Heart left ventricle (tissue), 16 donors: Measurements from ENCODE around the gene BNC2. TPM values are rescaled to one million over a fixed set of nuclear protein-coding genes. Genes with fewer than 3 reads are reported as not detected.

Experiments
- ATAC-seq, 4 donors: fragments of 200-7000 bp; cut with Tn5 transposase; one replicate each; pipeline ENCODE4 v1.9.1; 2020 to 2022; ENCODE audit warnings: moderate library complexity in 4 of 4, mild to moderate bottlenecking in 3 of 4, moderate number of reproducible peaks in 1 of 4
- DNase-seq, 5 donors: peaks; one replicate each; pipeline ENCODE4 v3.0.0-alpha.2; 2020
- H3K27ac ChIP-seq, 12 donors: fragments of 200-600 bp; sonication (generic) in 4 of 12; one replicate each; pipeline versions ENCODE4 v1.5.0 to v1.8.0; 2016 to 2022; ENCODE audit warnings: mild to moderate bottlenecking in 2 of 12
- H3K27me3 ChIP-seq, 9 donors: fragments of 200-600 bp; sonication (generic) in 2 of 9; one replicate each; pipeline versions ENCODE4 v1.5.1 to v1.8.0; 2016 to 2022; ENCODE audit warnings: mild to moderate bottlenecking in 3 of 9
- H3K36me3 ChIP-seq, 9 donors: fragments of 200-600 bp; sonication (generic) in 2 of 9; one replicate each; pipeline versions ENCODE4 v1.5.0 to v1.8.0; 2018 to 2022; ENCODE audit warnings: mild to moderate bottlenecking in 2 of 9
- H3K4me1 ChIP-seq, 12 donors: fragments of 200-600 bp; sonication (generic) in 4 of 12; one replicate each; pipeline versions ENCODE4 v1.5.0 to v1.8.0; 2016 to 2022; ENCODE audit warnings: mild to moderate bottlenecking in 3 of 12
- H3K4me3 ChIP-seq, 12 donors: fragments of 200-600 bp; sonication (generic) in 4 of 12; one replicate each; pipeline versions ENCODE4 v1.5.0 to v1.8.0; 2017 to 2022; ENCODE audit warnings: mild to moderate bottlenecking in 9 of 12, moderate library complexity in 4 of 12
- H3K9me3 ChIP-seq, 12 donors: fragments of 200-600 bp; sonication (generic) in 4 of 12; one replicate each; pipeline versions ENCODE4 v1.5.0 to v1.8.0; 2016 to 2022; ENCODE audit warnings: mild to moderate bottlenecking in 1 of 12
- POLR2A ChIP-seq, 2 donors: fragments of 450-650 bp; IDR thresholded peaks; one replicate each; pipeline ENCODE4 v1.6.1; 2017; ENCODE audit warnings: antibody characterized with exemption in 2 of 2, mild to moderate bottlenecking in 2 of 2, moderate library complexity in 2 of 2
- WGBS, 4 donors: extraction: QIAGEN DNeasy Blood & Tissue Kit in 2 of 4; methylation state at CpG; one replicate each; pipeline versions ENCODE4 v1.1.5 to v1.1.7; 2013 to 2018; 5-methylcytosine and 5-hydroxymethylcytosine counted together
- intact Hi-C, 10 donors: fragments of 100-400 bp; cut with DNase I; formaldehyde crosslinking; loops; one replicate each; pipeline versions ENCODE4 v1.11.1 to v1.14.2; 2022
- polyA plus RNA-seq, 2 donors: library from polyadenylated mRNA; stranded (reverse); fragments of 200-250 nt; gene quantifications; one replicate each; pipeline ENCODE4 v1.2.3, GENCODE V29; 2013
- total RNA-seq, 9 donors: library from RNA; depleted of rRNA in 2 of 9; stranded (reverse); fragments of >200 nt in 2 of 9; fragmentation: NEBNext Ultra II Directional in 3 of 9; extraction: Animal tissue kit (Norgen Biotek cat#: 25700) in 3 of 9; gene quantifications; one replicate each; pipeline versions ENCODE4 v1.1.0 to v1.2.4, GENCODE V29; 2016 to 2023
- TF ChIP-seq, protein P1 (sequence below), 12 donors: fragments of 200-600 bp; sonication (generic) in 4 of 12; IDR thresholded peaks; one replicate each; pipeline versions ENCODE4 v1.5.0 to v1.8.0; 2018 to 2022; ENCODE audit warnings: antibody characterized with exemption in 12 of 12, mild to moderate bottlenecking in 5 of 12
- donor health status: ischemic (EF 13 %, LVEDD 7.1; RV severe dilation, severe dysfunction).
- donor health status: healthy with polysubstance abuse.
- donor health status: DM: no; HTN: yes; CAD: no.
- donor health status: DM: no; HTN: no; CAD: no.
- donor health status: ischemic (EF 25% LVEDD 6.9; RV normal size, moderate dysfunction).
- donor health status: ischemic (EF 25% LVEDD 5.7; RV mildly dilated, moderate dysfunction).
- donor health status: healthy.
- donor health status: DM: yes; HTN: yes; CAD: no.
- donor health status: ischemic (EF 35%, LVEDD 5.7; RV mildly dilated, moderate dysfunction).
- donor health status: nonischemic (EF 11% LVEDD 7.7; RV severe dilation, severe dysfunction).
- donor health status: DM: yes; HTN: yes; CAD: no.
- donor health status: PGD.
- donor health status: ischemic (EF 29% LVEDD 5.4; RV normal size, mild dysfunction).
- donor health status: nonischemic (EF 23%, LVEDD 6.1; RV moderate dilation, normal function).

Gene BNC2
- total and polyA plus RNA-seq, 11 donors: 0.38 to 27.1 (median 3.8) TPM

DNA sequence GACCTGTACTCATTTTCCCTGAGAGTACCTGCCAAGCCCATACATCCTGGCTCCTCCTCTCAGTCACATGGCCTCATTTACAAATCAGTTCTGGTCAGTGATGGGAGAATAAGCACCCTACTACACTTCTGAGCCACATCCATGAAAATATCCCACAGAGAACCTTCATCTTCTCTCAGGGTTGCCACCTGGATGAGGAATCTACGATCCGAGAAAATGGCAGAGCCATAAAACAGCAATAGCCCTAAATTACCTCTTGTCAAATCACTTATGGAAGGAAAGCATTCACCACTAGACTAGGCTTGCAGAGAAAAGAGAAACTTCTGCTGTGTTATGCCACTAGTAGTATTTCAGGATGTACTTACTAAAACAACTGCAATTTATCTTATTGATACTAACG is 324.8 kb downstream of the BNC2 start:
- Histone ChIP-seq H3K4me3 (no peak overlapping the region), H3K27ac (no peak overlapping the region), H3K27me3 (no peaks in the 10 kb centered on the region), H3K36me3 (peaks cover 0 to 2% (median 0%) of the 10 kb centered on the region in 9 donors), H3K4me1 (peaks cover 0 to 17% (median 2%) of the 10 kb centered on the region in 12 donors), H3K9me3 (no peaks in the 10 kb centered on the region)
- TF ChIP-seq POLR2A (IDR thresholded peaks at IDR 0.05): no peak
- TF ChIP-seq, protein P1, sequence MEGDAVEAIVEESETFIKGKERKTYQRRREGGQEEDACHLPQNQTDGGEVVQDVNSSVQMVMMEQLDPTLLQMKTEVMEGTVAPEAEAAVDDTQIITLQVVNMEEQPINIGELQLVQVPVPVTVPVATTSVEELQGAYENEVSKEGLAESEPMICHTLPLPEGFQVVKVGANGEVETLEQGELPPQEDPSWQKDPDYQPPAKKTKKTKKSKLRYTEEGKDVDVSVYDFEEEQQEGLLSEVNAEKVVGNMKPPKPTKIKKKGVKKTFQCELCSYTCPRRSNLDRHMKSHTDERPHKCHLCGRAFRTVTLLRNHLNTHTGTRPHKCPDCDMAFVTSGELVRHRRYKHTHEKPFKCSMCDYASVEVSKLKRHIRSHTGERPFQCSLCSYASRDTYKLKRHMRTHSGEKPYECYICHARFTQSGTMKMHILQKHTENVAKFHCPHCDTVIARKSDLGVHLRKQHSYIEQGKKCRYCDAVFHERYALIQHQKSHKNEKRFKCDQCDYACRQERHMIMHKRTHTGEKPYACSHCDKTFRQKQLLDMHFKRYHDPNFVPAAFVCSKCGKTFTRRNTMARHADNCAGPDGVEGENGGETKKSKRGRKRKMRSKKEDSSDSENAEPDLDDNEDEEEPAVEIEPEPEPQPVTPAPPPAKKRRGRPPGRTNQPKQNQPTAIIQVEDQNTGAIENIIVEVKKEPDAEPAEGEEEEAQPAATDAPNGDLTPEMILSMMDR (IDR thresholded peaks at IDR 0.05): no peak
- 93 to 99% (median 96%) methylated on average over 3 of the region's 3 CpGs for WGBS, 4 donors
- DNase-seq (no peak), ATAC-seq (no peak)
- intact Hi-C loops: no loop called here

DNA sequence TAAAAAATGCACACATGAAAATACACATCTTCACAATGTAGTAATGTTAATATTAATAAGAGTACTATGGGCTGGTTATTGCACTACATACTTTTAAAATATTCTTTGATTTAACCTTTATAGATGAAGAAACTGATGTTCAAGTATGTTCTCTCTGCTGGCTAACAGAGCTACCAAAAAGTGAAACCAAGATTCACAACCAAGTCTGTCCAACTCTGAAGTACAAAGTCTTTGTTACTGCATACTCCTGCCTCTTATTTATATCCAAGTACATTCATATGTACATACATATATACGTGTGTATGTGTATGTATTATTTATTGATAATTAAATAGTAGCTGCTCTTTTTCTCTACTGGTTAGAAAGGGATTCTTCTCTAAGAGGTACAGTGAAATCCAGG is 325.6 kb downstream of the BNC2 start:
- ATAC-seq (no peak), DNase-seq (no peak)
- H3K27me3 ChIP-seq: no peaks in the 10 kb centered on the region
- intact Hi-C loops: no loop called here
- H3K4me1 ChIP-seq: peaks cover 0 to 17% (median 2%) of the 10 kb centered on the region in 12 donors
- H3K4me3 ChIP-seq: no peak overlapping the region
- TF ChIP-seq, protein P1 (IDR thresholded peaks at IDR 0.05): no peak
- TF ChIP-seq POLR2A (IDR thresholded peaks at IDR 0.05): no peak
- no peak overlapping the region for H3K27ac ChIP-seq
- no peaks in the 10 kb centered on the region for H3K36me3 ChIP-seq
- H3K9me3 ChIP-seq: no peaks in the 10 kb centered on the region
- WGBS, 4 donors: 87 to 94% (median 89%) methylated on average over 1 of the region's 1 CpG

DNA sequence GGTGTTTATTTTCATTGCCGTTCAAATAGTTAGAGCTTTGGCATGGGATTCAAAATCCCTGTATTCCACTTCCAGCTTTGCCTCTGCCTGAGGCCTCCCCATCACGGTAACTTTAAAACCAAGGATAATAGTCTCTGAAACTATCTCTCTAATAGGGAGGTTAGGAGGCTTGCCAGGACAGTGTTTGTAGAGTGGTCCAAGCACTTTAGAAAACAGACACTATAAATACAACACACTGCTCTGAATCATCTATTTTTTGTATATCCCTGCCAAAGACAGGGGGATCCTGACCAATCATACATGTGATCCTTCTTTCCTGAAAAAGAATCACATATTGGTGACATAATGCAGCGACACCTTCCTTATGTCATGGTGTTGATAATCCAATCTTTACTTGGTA is 326.8 kb downstream of the BNC2 start:
- no peak for TF ChIP-seq POLR2A (IDR thresholded peaks at IDR 0.05)
- TF ChIP-seq, protein P1 (IDR thresholded peaks at IDR 0.05): no peak
- no peak for ATAC-seq
- peaks cover 0 to 17% (median 2%) of the 10 kb centered on the region in 12 donors for H3K4me1 ChIP-seq
- H3K4me3 ChIP-seq: no peak overlapping the region
- no peak overlapping the region for H3K27ac ChIP-seq
- DNase-seq: no peak
- intact Hi-C loops: no loop called here
- no peaks in the 10 kb centered on the region for H3K27me3 ChIP-seq
- no peaks in the 10 kb centered on the region for H3K36me3 ChIP-seq
- WGBS, 4 donors: 86 to 93% (median 87%) methylated on average over 3 of the region's 3 CpGs
- no peaks in the 10 kb centered on the region for H3K9me3 ChIP-seq

DNA sequence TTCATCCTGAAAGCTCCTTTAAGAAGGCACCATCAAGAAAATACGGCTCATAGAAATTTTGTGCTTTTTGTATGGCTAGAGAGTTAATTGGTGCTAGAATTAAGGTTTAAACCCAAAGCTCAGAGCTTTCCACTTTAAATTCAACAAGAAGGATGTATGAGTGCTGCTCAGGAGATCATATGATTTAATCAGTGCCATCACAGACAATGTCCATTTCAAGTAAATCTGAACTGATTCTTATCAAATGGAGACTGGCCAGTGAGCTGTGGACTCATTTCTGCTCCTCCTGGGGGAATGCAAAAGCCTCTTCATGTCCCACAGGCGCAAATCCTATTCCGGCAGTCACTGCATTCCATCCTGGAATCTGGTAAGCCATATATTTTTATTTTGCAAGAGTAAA is 327.2 kb downstream of the BNC2 start:
- H3K4me1 ChIP-seq: peaks cover 0 to 17% (median 2%) of the 10 kb centered on the region in 12 donors
- H3K9me3 ChIP-seq: no peaks in the 10 kb centered on the region
- H3K36me3 ChIP-seq: no peaks in the 10 kb centered on the region
- DNase-seq (no peak), ATAC-seq (no peak)
- H3K4me3 ChIP-seq: no peak overlapping the region
- H3K27ac ChIP-seq: no peak overlapping the region
- no peaks in the 10 kb centered on the region for H3K27me3 ChIP-seq
- 87 to 96% (median 92%) methylated on average over 3 of the region's 3 CpGs for WGBS, 4 donors
- intact Hi-C loops: no loop called here
- no peak for TF ChIP-seq POLR2A (IDR thresholded peaks at IDR 0.05)
- TF ChIP-seq, protein P1 (IDR thresholded peaks at IDR 0.05): no peak
